H1 (cell line): Measurements from ENCODE around the gene TUBGCP4. TPM values are rescaled to one million over a fixed set of nuclear protein-coding genes. Genes with fewer than 3 reads are reported as not detected.
"Not testable (repeated sequence)": the region's sequence is repeated elsewhere in the genome, so short reads cannot be mapped to it uniquely, and the experiment has no call there.

Source experiments
- CTCF ChIA-PET: fragments of 300-600 bp; sonication (Branson Sonifier 250); formaldehyde crosslinking; loops from one replicate; lab custom pipeline; 2021; ENCODE audit not compliant: partially characterized antibody; lab: Charles Lee
- POLR2A ChIA-PET: fragments of 300-600 bp; sonication (Branson Sonifier 250); formaldehyde crosslinking; loops from one replicate; lab custom pipeline; 2021; ENCODE audit warnings: inconsistent platforms; ENCODE audit not compliant: partially characterized antibody; lab: Charles Lee
- DNase-seq, 2 experiments: peaks; one replicate each; pipeline versions ENCODE4 v3.0.0 to v3.0.0-alpha.2; 2010 to 2022; ENCODE audit warnings: low spot score in 2 of 2, low read depth in 1 of 2, mixed read lengths in 1 of 2
- FAIRE-seq: peaks from 2 replicates; lab custom pipeline; 2011; peaks lifted over from hg19 to GRCh38; lab: Jason Lieb, UNC
- H2AFZ ChIP-seq: 2 replicates; pipeline ENCODE4 v1.8.1; 2012; ENCODE audit warnings: low read length, inconsistent platforms
- H2AK5ac ChIP-seq: 2 replicates; pipeline ENCODE4 v1.6.1; 2013; ENCODE audit warnings: low read depth, low read length
- H2BK120ac ChIP-seq: replicated peaks from 2 replicates; pipeline ENCODE3; 2013; ENCODE audit warnings: low read depth, low read length, inconsistent platforms
- H2BK12ac ChIP-seq: 2 replicates; pipeline ENCODE4 v1.6.1; 2013; ENCODE audit warnings: low read depth, low read length
- H2BK15ac ChIP-seq: 2 replicates; pipeline ENCODE4 v1.6.1; 2013; ENCODE audit warnings: low read length
- H2BK20ac ChIP-seq: 2 replicates; pipeline ENCODE4 v1.6.1; 2013; ENCODE audit warnings: low read length
- H2BK5ac ChIP-seq: 2 replicates; pipeline ENCODE4 v1.6.1; 2013; ENCODE audit warnings: low read depth, low read length
- H3K14ac ChIP-seq: 2 replicates; pipeline ENCODE4 v1.6.1; 2013; ENCODE audit warnings: inconsistent platforms; ENCODE audit not compliant: insufficient read length
- H3K18ac ChIP-seq: 2 replicates; pipeline ENCODE4 v1.6.1; 2013; ENCODE audit warnings: low read length; ENCODE audit errors: extremely low read depth
- H3K23ac ChIP-seq: 2 replicates; pipeline ENCODE4 v1.6.1; 2013; ENCODE audit warnings: inconsistent platforms; ENCODE audit not compliant: insufficient read length
- H3K23me2 ChIP-seq: 2 replicates; pipeline ENCODE4 v1.6.1; 2013; ENCODE audit warnings: low read depth, low read length
- H3K27ac ChIP-seq: 2 replicates; pipeline ENCODE4 v1.6.1; 2011; ENCODE audit warnings: low read depth, low read length, inconsistent platforms
- H3K27me3 ChIP-seq, 4 experiments: replicated peaks in 1 of 4; 1 replicate in 1 of 4; 2 replicates in 3 of 4; pipeline versions ENCODE4 v1.6.1 to v1.8.1; 2011 to 2013; ENCODE audit warnings: low read length in 3 of 4, mild to moderate bottlenecking in 3 of 4, inconsistent platforms in 2 of 4, mixed read lengths in 2 of 4, moderate library complexity in 1 of 4; ENCODE audit not compliant: control insufficient read depth in 3 of 4, insufficient read depth in 3 of 4; ENCODE audit errors: extremely low read depth in 1 of 4
- H3K36me3 ChIP-seq, 4 experiments: 2 replicates each; pipeline versions ENCODE4 v1.6.1 to v1.8.1; 2011 to 2013; ENCODE audit warnings: mild to moderate bottlenecking in 4 of 4, low read length in 3 of 4, moderate library complexity in 2 of 4, control low read depth in 1 of 4, inconsistent platforms in 1 of 4; ENCODE audit not compliant: insufficient read depth in 4 of 4, control insufficient read depth in 2 of 4
- H3K4ac ChIP-seq: replicated peaks from 2 replicates; pipeline ENCODE3; 2013; ENCODE audit warnings: low read length, low read depth, mixed read lengths, inconsistent platforms; ENCODE audit not compliant: insufficient read length
- H3K4me1 ChIP-seq, 4 experiments: replicated peaks in 1 of 4; 1 replicate in 1 of 4; 2 replicates in 3 of 4; pipeline versions ENCODE4 v1.6.1 to v1.8.1; 2011 to 2013; ENCODE audit warnings: low read length in 3 of 4, inconsistent platforms in 2 of 4, mixed read lengths in 1 of 4; ENCODE audit not compliant: insufficient read depth in 4 of 4, control insufficient read depth in 3 of 4
- H3K4me2 ChIP-seq, 2 experiments: 2 replicates each; pipeline versions ENCODE4 v1.6.1 to v1.8.1; 2011 to 2013; ENCODE audit warnings: low read depth in 2 of 2, low read length in 2 of 2, control low read depth in 1 of 2, inconsistent platforms in 1 of 2, mild to moderate bottlenecking in 1 of 2; ENCODE audit not compliant: insufficient read depth in 1 of 2
- H3K4me3 ChIP-seq, 4 experiments: fragments of 200-600, 300-600 bp in 1 of 4; sonication (generic), shearing (Covaris generic), sonication (Bioruptor Twin) in 1 of 4; 2 replicates each; pipeline versions ENCODE4 v1.5.1 to v1.8.1; 2011 to 2016; ENCODE audit warnings: low read length in 4 of 4, low read depth in 3 of 4, control low read depth in 2 of 4, inconsistent platforms in 2 of 4, mild to moderate bottlenecking in 2 of 4, mixed read lengths in 1 of 4, moderate library complexity in 1 of 4; ENCODE audit not compliant: insufficient read depth in 2 of 4; ENCODE audit errors: extremely low read depth in 1 of 4
- H3K56ac ChIP-seq: replicated peaks from 2 replicates; pipeline ENCODE3; 2013; ENCODE audit warnings: low read depth, mild to moderate bottlenecking, mixed read lengths, low read length, inconsistent platforms; ENCODE audit not compliant: insufficient read length
- H3K79me1 ChIP-seq: 2 replicates; pipeline ENCODE4 v1.6.1; 2013; ENCODE audit warnings: low read depth, low read length, control low read depth
- H3K79me2 ChIP-seq, 2 experiments: 2 replicates each; pipeline versions ENCODE4 v1.6.1 to v1.8.1; 2012 to 2013; ENCODE audit warnings: low read length in 2 of 2, mild to moderate bottlenecking in 2 of 2, inconsistent platforms in 1 of 2; ENCODE audit not compliant: insufficient read depth in 2 of 2, control insufficient read depth in 1 of 2
- H3K9ac ChIP-seq, 4 experiments: replicated peaks in 1 of 4; 1 replicate in 1 of 4; 2 replicates in 3 of 4; pipeline versions ENCODE4 v1.6.1 to v1.8.1; 2011 to 2013; ENCODE audit warnings: low read depth in 3 of 4, low read length in 3 of 4, control low read depth in 2 of 4, mild to moderate bottlenecking in 2 of 4, moderate library complexity in 2 of 4, inconsistent platforms in 1 of 4; ENCODE audit errors: extremely low read depth in 1 of 4
- H3K9me3 ChIP-seq, 2 experiments: 2 replicates each; pipeline versions ENCODE4 v1.6.1 to v1.8.1; 2012 to 2013; ENCODE audit warnings: mild to moderate bottlenecking in 2 of 2, moderate library complexity in 2 of 2, control low read depth in 1 of 2, inconsistent platforms in 1 of 2, low read depth in 1 of 2, low read length in 1 of 2, mixed read lengths in 1 of 2; ENCODE audit not compliant: insufficient read depth in 2 of 2
- H4K20me1 ChIP-seq, 2 experiments: replicated peaks in 1 of 2; 2 replicates each; pipeline versions ENCODE3 to v1.8.1; 2011 to 2013; ENCODE audit warnings: inconsistent platforms in 2 of 2, low read length in 2 of 2, mild to moderate bottlenecking in 1 of 2; ENCODE audit not compliant: insufficient read depth in 2 of 2, control insufficient read depth in 1 of 2
- H4K5ac ChIP-seq: 2 replicates; pipeline ENCODE4 v1.6.1; 2013; ENCODE audit warnings: low read length, low read depth, mixed read lengths, inconsistent platforms; ENCODE audit not compliant: insufficient read length
- H4K8ac ChIP-seq: 2 replicates; pipeline ENCODE4 v1.8.0; 2013; ENCODE audit warnings: mild to moderate bottlenecking, moderate library complexity, low read length, inconsistent platforms; ENCODE audit not compliant: insufficient read depth; ENCODE audit errors: extremely low read depth
- H4K91ac ChIP-seq: replicated peaks from 2 replicates; pipeline ENCODE3; 2013; ENCODE audit warnings: low read length, mixed read lengths, inconsistent platforms; ENCODE audit not compliant: insufficient read length
- WGBS, 2 experiments: shearing (Covaris generic) in 1 of 2; methylation state at CpG; one replicate each; pipeline versions ENCODE4 v1.1.6 to v1.1.7; 2013 to 2015; ENCODE audit warnings: low lambda C conversion rate in 2 of 2, mixed read lengths in 2 of 2, inconsistent platforms in 1 of 2, low coverage in 1 of 2, missing lambda C conversion rate in 1 of 2; ENCODE audit not compliant: insufficient replicate concordance in 2 of 2, insufficient coverage in 1 of 2, insufficient read length in 1 of 2; ENCODE audit errors: extremely low coverage in 1 of 2, missing lambda C conversion rate in 1 of 2; 5-methylcytosine and 5-hydroxymethylcytosine counted together
- polyA plus RNA-seq, 7 experiments: library from polyadenylated mRNA; depleted of rRNA in 3 of 7; stranded (reverse) in 5 of 7; unstranded in 2 of 7; fragments of >200 nt in 5 of 7; fragments of 200-250 nt in 2 of 7; gene quantifications; 1 replicate in 5 of 7; 2 replicates in 1 of 7; 4 replicates in 1 of 7; pipeline versions ENCODE4 v1.2.1 to v1.2.3, GENCODE V29; 2011 to 2013; ENCODE audit warnings: missing spikeins in 2 of 7, mixed read lengths in 2 of 7
- total RNA-seq: library from RNA; stranded (reverse); fragmentation: NEBNext Ultra II Directional; extraction: Animal tissue kit (Norgen Biotek cat#: 25700); gene quantifications from 2 replicates; pipeline ENCODE4 v1.2.1, GENCODE V29; 2021

Gene TUBGCP4
- total and polyA plus RNA-seq, 2 of the 8 experiments (the other 6 are each of a cell fraction or from before 2014, with no cell fraction given), result 7.3 to 23.4 TPM

GRCh38 chr15:43393592-43393991, 22.7 kb downstream of the TUBGCP4 start:
- FAIRE-seq, H3K79me1 ChIP-seq, H3K14ac ChIP-seq, H3K4me1 ChIP-seq, H3K9me3 ChIP-seq, H3K4me2 ChIP-seq, H3K56ac ChIP-seq, H4K5ac ChIP-seq, H2BK15ac ChIP-seq, H4K8ac ChIP-seq, H3K27ac ChIP-seq, H2BK5ac ChIP-seq, H3K9ac ChIP-seq, H3K4me3 ChIP-seq, H3K79me2 ChIP-seq, DNase-seq, H3K4ac ChIP-seq, H2BK12ac ChIP-seq, H4K20me1 ChIP-seq, H2BK120ac ChIP-seq, H3K23me2 ChIP-seq, H4K91ac ChIP-seq, H2AFZ ChIP-seq, POLR2A ChIA-PET, H3K27me3 ChIP-seq, H3K23ac ChIP-seq, H2BK20ac ChIP-seq, H3K18ac ChIP-seq, H2AK5ac ChIP-seq: not testable (repeated sequence)
- H3K36me3 ChIP-seq, result peaks cover 0 to 34% (median 23%) of the 10 kb centered on the region in 4 experiments; a peak in 7 of 8 replicates
- 84% methylated on average over 6 of the region's 6 CpGs; no CpG with 5 or more reads in 1 of the 2 experiments for WGBS, 2 experiments
- CTCF ChIA-PET, result interaction anchor here (0.6 kb wide), 1 partner anchor 42 kb away, joined by 3 read pairs; no protein-coding TSS in a partner anchor
